GM12864 (cell line): ENCODE measurements around the gene PRR36.

Experiments
- DNase-seq: peaks from one replicate; pipeline ENCODE4 v3.0.0-alpha.2; 2011; ENCODE audit warnings: low read depth
- H3K4me3 ChIP-seq: 2 replicates; pipeline ENCODE4 v1.5.1; 2011; ENCODE audit warnings: mild to moderate bottlenecking, low read depth, low read length, control low read depth
- CTCF ChIP-seq: IDR thresholded peaks from 2 replicates; pipeline ENCODE4 v1.5.1; 2011; ENCODE audit warnings: low read depth, mild to moderate bottlenecking, moderate library complexity, low read length, control low read depth, inconsistent platforms; ENCODE audit errors: missing control alignments

The PRR36 gene

GRCh38 chr19:7869453-7869909 lies 4.7 kb downstream of the PRR36 start:
- DNase-seq = peak; percentile 22
- H3K4me3 ChIP-seq = peak overlapping the region; percentile 50
- TF ChIP-seq CTCF = no peak

GRCh38 chr19:7868671-7869452 lies 5.3 kb downstream of the PRR36 start:
- peak overlapping the region; percentile 50 for H3K4me3 ChIP-seq
- TF ChIP-seq CTCF = peak; percentile 65
- peak; percentile 49 for DNase-seq

- no peak overlapping the region for H3K4me3 ChIP-seq
- TF ChIP-seq CTCF = no peak
- DNase-seq = no peak
Observed at GRCh38 chr19:7868326-7868670, 5.9 kb downstream of the PRR36 start.

- DNase-seq = no peak
Observed at GRCh38 chr19:7867092-7867844, 6.9 kb downstream of the PRR36 start.

GRCh38 chr19:7866399-7867091 lies 7.6 kb downstream of the PRR36 start:
- no peak for TF ChIP-seq CTCF
- H3K4me3 ChIP-seq = no peak overlapping the region
- DNase-seq = no peak

More at GRCh38 chr19:7867092-7867844, 6.9 kb downstream of the PRR36 start:
- H3K4me3 ChIP-seq = no peak overlapping the region
- no peak for TF ChIP-seq CTCF

- peak overlapping the region; percentile 36 for H3K4me3 ChIP-seq
- DNase-seq = no peak
- no peak for TF ChIP-seq CTCF
Observed at GRCh38 chr19:7865262-7865911, 8.8 kb downstream of the PRR36 start.
